NCI-H460 (cell line): ENCODE data around the gene LRRC26. TPM values are rescaled to one million over a fixed set of nuclear protein-coding genes. Genes with fewer than 3 reads are reported as not detected.

Experiments
- DNase-seq: peaks from one replicate; pipeline ENCODE4 v3.0.0-alpha.2; 2016; ENCODE audit warnings: low read depth; ENCODE audit errors: extremely low read depth
- total RNA-seq: library from RNA; depleted of rRNA; stranded (reverse); fragments of >200 nt; shearing (Covaris generic); gene quantifications from 2 replicates; pipeline ENCODE4 v1.2.3, GENCODE V29; 2014

Gene LRRC26
- total RNA-seq, 1 experiment from 2014 or later = not detected

DNA sequence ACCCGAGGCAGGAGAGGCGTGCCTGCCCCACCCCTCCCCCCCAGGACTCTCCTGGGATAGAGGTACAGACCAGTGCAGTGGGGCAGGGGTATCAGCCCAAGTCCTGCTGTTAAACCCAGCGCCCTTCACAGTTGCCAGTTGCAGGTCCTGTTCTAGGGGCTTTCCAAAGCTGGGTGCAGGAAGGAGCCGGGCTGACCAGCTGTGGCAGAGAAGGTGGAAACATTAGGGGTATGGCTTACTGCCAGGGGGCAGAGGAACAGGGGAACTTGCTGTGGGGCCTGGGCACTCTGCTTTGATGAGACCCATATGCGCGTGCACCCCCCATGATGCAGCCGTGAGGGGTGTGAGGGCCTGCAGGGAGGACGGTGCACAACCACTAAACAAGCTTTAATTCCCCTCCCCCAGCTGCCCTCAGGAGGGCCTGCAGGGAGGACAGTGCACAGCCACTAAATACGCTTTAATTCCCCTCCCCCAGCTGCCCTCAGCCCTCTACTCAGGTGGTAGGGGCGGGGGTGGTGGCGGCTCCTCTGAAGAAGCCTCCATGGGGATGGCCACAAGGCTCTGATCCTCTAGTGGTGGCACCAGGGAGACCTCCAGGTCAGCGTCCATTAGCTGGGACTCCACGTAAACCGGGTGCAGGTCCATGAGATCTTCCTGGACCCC, 766 bp upstream of the LRRC26 start:
- no peak for DNase-seq

DNA sequence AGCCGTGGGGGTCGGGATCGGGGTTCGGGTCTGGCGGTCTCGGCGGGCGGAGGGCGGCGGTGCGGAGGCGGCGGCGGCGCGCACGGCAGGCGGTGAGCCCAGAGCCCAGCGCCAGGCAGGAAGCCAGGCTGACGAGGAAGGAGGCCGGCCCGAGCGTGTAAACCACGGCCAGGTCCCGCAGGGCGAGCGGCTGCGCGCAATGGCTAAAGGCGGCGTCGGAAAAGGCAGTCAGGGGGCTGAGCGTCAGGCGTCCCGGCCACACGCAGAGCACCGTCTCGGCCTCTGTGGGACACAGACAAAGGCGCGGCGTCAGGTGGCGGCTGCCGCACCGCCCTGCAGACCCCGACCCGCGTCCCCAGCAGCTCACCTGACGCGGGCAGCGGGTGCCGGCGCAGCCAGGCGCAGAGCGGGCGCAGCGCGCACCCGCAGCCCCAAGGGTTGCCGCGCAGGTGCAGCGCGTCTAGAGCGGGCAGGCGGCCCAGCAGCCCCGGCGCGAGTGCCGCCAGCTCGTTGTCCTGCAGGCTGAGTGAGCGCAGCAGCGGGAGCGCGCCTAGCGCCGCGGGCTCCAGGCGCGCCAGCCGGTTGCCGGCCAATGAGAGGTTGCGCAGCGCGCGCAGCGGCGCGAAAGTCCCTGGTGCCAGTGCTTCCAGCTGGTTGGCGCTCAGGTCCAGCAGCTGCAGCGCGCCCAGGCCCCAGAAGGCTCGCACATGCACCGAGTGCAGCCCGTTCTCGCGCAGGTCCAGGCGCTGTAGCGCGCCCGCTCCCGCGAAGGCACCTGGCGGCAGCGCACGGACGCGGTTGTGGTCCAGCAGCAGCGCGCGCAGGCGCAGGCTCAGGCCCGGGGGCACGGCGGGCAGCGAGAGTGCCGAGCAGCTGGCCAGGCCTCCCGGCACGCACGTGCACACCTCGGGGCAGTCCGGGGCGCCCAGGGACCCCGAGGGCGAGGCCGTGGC, 671 bp downstream of the LRRC26 start:
- peak; percentile 59 for DNase-seq

DNA sequence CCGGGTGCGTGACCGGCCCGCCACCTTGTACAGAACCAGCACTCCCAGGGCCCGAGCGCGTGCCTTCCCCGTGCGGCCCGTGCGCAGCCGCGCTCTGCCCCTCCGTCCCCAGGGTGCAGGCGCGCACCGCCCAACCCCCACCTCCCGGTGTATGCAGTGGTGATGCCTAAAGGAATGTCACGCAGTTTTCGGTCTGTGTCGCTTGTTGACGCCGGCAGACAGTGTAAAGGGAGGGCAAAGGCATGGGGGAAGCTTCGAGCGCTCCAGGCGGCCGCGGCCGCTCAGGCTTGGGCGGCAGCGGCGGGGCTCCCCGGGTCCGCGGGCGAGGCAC, 1.3 kb downstream of the LRRC26 start:
- DNase-seq = no peak

DNA sequence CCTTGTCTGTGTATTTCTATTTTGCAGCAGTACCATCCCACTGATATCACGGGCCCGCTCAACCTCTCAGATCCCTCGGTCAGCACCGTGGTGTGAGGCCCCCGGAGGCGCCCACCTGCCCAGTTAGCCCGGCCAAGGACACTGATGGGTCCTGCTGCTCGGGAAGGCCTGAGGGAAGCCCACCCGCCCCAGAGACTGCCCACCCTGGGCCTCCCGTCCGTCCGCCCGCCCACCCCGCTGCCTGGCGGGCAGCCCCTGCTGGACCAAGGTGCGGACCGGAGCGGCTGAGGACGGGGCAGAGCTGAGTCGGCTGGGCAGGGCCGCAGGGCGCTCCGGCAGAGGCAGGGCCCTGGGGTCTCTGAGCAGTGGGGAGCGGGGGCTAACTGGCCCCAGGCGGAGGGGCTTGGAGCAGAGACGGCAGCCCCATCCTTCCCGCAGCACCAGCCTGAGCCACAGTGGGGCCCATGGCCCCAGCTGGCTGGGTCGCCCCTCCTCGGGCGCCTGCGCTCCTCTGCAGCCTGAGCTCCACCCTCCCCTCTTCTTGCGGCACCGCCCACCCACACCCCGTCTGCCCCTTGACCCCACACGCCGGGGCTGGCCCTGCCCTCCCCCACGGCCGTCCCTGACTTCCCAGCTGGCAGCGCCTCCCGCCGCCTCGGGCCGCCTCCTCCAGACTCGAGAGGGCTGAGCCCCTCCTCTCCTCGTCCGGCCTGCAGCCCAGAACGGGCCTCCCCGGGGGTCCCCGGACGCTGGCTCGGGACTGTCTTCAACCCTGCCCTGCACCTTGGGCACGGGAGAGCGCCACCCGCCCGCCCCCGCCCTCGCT, 1.9 kb downstream of the LRRC26 start:
- DNase-seq = no peak

DNA sequence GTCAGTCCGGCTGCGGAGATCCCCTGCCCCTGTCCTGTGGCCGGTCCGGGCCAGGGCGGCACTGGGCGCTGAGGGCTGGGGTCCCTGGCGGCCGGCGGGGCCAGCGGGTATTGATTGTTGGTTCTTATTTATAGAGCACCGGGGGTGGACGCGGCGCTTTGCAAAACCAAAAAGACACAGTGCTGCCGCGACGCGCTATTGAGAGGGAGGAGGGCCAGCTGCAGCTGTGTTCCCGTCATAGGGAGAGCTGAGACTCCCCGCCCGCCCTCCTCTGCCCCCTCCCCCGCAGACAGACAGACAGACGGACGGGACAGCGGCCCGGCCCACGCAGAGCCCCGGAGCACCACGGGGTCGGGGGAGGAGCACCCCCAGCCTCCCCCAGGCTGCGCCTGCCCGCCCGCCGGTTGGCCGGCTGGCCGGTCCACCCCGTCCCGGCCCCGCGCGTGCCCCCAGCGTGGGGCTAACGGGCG, 2.5 kb downstream of the LRRC26 start:
- DNase-seq = no peak

DNA sequence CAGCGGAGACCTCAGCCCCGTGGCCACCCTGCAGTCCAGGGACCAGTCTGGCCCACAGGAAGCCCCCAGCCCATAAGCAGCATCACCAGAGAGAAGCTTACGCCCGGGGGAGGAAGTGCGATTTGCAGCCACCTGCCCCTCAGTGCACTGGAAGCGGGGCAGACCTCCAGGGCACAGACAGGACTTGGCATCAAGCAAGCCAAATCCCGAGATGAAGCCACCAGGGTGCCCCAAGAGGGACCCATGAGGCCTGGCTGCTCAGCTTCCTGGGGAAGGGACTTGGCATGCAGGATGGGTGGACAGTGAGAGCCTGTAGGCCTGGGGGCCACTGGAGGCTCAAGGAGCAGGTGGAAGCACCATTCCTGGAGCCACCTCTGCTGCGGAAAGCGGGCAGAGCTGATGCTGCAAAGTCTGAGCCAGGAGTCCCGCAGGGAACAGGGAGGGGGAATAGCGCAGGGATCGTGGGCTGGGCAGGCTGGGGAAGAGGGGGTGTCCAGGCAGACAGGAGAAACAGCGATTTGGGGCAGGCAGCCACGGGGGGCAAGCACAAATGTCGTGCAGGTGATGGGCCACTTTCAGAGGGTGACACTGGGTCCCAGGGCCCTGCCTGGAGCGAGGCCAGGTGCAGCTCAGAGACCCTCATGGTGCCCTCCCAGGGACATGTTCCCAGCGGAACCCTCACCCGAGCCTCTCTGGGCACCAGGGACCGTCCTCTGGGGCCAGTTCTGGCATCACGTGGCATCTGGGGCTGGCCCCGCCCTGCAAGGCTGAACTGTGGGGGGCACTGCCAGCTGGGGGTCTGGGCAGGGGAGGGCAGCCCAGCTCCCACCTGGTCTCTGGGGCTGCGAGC, 3.2 kb downstream of the LRRC26 start:
- no peak for DNase-seq

DNA sequence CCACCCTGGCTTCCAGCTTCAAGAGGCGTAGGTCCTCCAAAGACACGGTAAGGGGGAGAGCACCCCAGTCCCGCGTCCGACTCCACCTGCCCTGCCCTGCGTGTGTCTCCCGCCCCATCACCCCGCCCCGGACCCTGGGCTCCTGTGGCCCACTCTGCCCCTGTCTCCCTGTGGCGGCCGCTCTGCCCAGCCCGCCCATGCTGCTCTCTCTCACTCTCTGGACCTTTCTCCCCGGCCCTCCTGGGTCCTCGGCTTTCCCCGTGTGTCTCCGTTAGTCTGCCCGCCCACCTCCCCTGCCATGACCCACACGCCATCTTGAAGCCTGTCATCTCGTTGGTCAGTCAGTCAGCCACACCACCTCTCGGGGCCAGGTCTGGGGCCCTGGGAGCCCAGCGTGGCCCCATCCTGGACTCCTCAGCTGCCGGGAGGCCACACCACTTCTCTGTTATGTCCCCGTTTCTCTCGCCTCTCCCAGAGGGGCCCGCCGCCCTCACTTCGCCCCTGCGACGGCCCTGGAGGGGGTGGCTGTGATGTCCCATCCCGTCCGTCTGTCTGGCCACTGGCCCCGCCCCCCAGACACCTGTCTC, 4.5 kb downstream of the LRRC26 start:
- DNase-seq = no peak

DNA sequence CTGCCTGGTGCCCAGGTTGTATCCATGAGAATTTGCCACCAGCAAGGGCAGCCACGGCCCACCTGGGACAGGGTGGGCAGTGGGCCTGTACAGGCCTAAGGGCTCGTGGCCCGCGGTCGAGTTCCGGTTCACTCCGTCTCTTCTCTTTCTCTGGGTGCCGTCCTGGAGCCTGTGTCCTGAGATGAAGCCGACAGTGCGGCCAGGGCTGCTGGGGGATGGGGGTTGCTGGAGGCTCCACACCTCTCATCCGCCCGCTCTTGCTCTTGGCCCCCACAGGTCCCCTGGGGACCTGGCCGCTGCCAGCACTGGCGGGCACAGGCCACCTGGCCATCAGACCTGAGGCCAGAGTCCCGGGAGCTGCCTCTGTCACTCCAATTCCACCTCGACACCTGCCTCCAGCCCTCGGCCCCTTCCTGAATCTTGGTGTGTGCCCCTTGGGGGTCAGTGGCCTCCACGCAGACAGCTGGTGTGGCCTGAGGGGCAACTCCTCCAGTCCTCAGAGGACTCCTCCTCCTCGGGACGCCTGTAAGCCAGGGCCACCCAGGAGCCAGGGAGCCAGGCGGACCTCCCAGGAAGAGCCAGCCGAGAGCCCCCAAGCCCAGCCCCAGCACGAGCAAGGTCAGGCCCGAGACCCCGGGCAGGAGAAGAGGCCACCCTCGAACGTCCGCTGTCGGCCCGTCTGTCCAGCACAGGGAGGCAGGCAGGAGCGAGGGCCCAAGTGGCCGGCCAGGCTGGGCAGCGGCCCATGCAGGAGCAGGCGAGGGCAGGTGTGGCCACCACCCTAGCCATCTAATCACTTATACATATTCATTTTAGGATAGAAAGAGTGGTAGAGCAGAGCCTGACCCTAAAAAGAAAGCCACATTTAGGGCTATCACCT, 5.2 kb downstream of the LRRC26 start:
- DNase-seq = no peak

DNA sequence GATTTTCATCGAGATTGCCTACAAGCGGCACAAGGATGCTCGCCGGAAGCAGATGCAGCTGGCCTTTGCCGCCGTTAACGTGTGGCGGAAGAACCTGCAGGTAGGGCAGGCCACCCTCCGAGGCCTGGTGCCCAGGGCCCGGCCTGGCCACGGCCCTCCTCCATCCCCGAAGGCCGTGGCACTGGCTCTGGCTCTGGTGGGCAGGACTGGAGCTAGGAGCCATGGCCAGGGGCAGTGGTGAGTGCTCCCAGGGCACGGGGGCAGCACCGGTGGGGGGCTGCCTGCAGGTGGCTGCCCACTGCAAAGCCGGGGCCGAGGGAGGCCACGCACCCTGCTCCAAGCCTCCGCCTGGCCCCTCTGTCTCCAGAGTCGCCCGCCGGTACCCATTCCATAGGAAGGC, 6.0 kb downstream of the LRRC26 start:
- no peak for DNase-seq

DNA sequence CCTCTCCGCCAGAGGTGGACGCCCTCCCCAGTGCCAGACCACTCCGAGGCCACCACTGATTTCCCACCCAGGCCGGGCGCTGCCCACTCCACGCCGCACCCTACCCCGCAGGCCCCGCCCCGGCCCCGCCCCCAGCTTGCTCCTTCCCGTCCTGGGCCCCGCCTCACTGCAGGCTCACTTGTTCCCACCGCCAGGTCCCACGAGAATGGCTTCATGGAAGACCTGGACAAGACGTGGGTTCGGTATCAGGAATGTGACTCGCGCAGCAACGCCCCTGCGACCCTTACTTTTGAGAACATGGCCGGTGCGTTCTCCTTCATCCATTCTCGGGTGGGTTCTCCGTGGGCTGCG, 6.5 kb downstream of the LRRC26 start:
- no peak for DNase-seq

DNA sequence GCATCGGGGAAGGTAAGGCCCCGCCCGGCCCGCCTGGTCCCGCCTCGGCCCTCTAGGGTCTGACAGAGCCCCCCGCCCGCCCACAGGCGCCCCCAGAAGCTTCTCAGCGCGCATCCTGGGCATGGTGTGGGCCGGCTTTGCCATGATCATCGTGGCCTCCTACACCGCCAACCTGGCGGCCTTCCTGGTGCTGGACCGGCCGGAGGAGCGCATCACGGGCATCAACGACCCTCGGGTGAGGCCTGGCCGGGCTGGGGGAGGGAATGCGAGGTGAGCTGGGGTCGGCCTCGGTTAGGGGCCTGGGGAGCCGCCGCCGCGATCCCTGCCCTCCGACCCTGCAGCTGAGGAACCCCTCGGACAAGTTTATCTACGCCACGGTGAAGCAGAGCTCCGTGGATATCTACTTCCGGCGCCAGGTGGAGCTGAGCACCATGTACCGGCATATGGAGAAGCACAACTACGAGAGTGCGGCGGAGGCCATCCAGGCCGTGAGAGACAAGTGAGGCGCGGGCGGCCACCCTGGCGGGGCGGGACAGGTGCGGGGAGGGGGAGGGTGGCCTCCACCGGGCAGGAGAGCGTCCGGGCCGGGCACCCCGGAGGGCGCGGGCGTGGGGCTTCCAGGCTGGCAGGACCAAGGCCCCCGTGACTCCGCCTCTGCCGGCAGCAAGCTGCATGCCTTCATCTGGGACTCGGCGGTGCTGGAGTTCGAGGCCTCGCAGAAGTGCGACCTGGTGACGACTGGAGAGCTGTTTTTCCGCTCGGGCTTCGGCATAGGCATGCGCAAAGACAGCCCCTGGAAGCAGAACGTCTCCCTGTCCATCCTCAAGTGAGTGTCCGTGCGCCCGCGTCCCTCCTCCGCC, 7.1 kb downstream of the LRRC26 start:
- no peak for DNase-seq

DNA sequence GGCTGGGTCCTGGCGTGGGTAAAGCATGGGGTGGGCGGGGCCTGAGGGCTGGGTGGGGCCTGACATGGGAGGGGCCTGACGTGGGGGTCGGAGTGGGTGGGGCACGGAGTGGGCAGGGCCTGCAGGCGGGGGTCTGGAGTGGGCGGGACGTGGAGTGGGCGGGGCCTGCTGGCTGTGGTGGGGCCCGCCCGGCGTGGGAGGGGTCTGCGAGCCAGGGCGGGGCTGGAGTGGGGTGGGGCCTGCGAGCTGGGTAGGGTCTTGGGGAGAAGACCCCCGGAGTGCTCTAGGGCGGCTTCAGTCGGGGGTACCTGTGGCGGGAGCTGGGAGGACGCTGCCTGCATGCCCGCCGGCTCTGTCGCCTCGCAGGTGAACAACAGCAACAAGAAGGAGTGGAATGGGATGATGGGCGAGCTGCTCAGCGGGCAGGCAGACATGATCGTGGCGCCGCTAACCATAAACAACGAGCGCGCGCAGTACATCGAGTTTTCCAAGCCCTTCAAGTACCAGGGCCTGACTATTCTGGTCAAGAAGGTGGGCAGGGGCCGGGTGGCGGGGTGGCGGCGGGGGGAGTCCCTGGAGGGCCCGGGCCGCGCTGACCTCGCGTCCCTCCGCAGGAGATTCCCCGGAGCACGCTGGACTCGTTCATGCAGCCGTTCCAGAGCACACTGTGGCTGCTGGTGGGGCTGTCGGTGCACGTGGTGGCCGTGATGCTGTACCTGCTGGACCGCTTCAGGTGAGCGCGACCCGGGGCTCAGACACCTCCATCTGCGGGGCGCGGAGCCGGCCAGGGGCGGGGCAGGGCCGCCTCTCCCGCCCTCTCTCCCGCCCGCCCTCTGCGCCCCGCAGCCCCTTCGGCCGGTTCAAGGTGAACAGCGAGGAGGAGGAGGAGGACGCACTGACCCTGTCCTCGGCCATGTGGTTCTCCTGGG, 8.0 kb downstream of the LRRC26 start:
- DNase-seq = no peak

DNA sequence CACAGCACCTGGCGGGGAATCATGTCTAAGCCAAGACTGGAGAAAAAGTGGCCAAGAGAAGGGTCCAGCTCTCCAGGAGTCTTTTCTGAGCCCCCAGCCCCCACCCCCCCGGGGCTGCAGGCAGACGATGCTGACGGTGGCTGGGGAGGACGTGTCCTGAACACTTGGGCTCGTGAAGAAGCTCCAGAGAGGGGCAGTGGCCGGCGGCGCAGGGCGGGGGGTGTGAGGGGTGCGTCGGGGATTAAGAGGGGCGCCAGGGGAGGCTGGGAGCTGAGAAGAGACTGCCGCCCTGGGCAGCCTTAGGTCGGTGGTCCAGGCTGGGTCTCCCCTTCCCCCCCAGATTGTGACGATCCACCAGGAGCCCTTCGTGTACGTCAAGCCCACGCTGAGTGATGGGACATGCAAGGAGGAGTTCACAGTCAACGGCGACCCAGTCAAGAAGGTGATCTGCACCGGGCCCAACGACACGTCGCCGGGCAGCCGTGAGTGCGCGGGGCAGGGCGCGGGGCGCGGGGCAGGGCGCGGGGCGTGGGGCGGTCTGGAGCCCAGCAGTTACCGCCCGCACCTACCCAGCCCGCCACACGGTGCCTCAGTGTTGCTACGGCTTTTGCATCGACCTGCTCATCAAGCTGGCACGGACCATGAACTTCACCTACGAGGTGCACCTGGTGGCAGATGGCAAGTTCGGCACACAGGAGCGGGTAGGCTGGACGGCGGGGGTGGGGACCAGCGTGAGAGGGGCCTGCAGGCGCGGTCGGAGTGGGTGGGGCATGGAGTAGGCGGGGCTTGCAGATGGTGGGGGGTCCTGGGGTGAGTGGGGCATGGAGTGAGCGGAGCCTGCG, 8.9 kb downstream of the LRRC26 start:
- no peak for DNase-seq

DNA sequence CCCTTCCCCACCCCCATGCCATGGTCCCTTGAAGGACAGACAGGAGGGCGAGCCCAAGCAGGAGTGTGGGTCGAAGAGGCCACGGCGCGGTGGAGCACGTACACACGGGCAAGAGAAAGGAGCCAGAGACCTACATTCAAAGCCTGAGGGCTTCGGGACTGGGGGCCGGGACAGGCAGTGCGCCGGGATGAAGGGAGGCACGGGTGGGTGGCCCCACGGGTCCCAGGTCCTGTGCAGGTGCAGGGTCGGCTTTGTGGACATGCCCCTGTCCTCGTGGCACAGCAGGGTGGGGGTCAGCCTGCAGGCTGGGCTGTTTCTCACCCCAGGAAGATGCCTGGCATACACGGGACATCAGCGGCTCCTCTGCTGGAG, 9.8 kb downstream of the LRRC26 start:
- no peak for DNase-seq

DNA sequence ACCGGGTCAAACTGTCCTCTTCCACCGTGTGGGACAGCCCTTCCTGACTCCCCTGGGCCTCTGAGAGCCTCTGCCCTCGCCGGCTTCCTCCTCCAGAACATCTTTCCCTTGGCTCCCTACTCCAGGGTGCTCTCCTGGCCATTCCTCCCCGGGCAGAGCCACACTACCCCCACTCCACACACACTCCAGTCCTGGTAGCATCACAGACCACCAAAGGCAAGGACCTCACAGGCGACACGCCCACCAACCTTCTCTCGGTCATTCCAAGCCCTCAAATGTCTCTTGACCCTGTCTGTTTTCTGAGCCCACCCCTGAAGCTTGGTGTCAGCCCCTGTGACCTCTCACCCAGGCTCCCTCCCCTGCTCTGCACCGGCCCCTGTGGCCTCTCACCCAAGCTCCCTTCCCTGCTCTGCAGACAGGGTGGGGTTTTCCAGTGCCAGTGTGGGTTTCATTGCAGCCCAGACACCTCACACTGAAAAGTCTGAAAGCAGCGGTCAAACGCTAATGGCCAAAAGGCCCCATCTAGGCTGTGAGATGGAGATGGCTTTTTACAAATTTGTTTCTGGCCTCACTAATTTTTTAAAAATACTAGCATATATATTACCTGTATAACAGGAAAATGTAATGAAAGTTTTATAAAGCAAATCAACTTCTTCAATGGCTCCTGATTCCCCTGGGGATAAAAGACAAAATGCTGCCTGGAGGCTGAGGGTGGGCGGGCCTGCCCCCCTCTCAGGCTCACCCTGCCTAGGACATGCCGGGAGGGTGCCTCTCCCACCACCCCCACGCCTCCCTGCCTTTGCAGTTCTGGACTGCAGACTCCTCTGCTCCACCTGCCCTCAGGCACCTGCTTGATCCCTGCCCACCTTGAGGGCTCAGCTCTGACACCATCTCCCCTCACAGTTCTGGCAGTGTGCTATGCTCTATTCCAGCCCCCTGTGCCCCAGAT, 10.5 kb downstream of the LRRC26 start:
- no peak for DNase-seq
